ACC112 (cell line): ENCODE results near the gene NAA10.

Source experiments
- H2AFZ ChIP-seq: fragments of 200-600 bp; sonication (generic); one replicate; pipeline ENCODE4 v1.6.0; 2017; ENCODE audit warnings: antibody characterized with exemption, low read length; ENCODE audit not compliant: unreplicated experiment
- H3K27ac ChIP-seq: fragments of 200-600 bp; sonication (generic); 2 replicates; pipeline ENCODE4 v1.5.1; 2014; ENCODE audit warnings: low read depth, mild to moderate bottlenecking, antibody characterized with exemption, low read length, moderate library complexity
- H3K27me3 ChIP-seq: fragments of 200-600 bp; sonication (generic); 2 replicates; pipeline ENCODE4 v1.6.1; 2014; ENCODE audit warnings: mild to moderate bottlenecking, antibody characterized with exemption, low read length, moderate library complexity, mixed read lengths; ENCODE audit not compliant: insufficient read depth
- H3K36me3 ChIP-seq: fragments of 200-600 bp; sonication (generic); 2 replicates; pipeline ENCODE4 v1.6.1; 2016; ENCODE audit warnings: mild to moderate bottlenecking, antibody characterized with exemption, low read length, moderate library complexity, mixed read lengths; ENCODE audit not compliant: insufficient read depth
- H3K4me1 ChIP-seq: fragments of 200-600 bp; sonication (generic); one replicate; pipeline ENCODE4 v1.6.1; 2016; ENCODE audit warnings: low read length, mixed read lengths; ENCODE audit not compliant: insufficient read depth, unreplicated experiment, control insufficient read depth
- H3K4me3 ChIP-seq: fragments of 200-600 bp; sonication (generic); 2 replicates; pipeline ENCODE4 v1.5.1; 2014; ENCODE audit warnings: mild to moderate bottlenecking, low read depth, low read length
- H3K79me2 ChIP-seq: fragments of 200-600 bp; sonication (generic); one replicate; pipeline ENCODE4 v1.6.0; 2016; ENCODE audit warnings: low read length; ENCODE audit not compliant: control insufficient read depth, unreplicated experiment, insufficient read depth

Gene NAA10

GRCh38 chrX:153888344-153888743 lies 46.5 kb downstream of the NAA10 start:
- Histone ChIP-seq H3K36me3 (no peaks in the 10 kb centered on the region), H2AFZ (no peak overlapping the region), H3K27ac (no peak overlapping the region), H3K27me3 (peaks cover 37% of the 10 kb centered on the region; the same call in 1 of the 2 replicates), H3K4me1 (no peaks in the 10 kb centered on the region), H3K79me2 (no peaks in the 10 kb centered on the region), H3K4me3 (no peak overlapping the region)

GRCh38 chrX:153887385-153887784 lies 47.5 kb downstream of the NAA10 start:
- Histone ChIP-seq H3K27ac (no peak overlapping the region), H3K36me3 (no peaks in the 10 kb centered on the region), H3K79me2 (no peaks in the 10 kb centered on the region), H3K27me3 (peaks cover 37% of the 10 kb centered on the region; the same call in 1 of the 2 replicates), H2AFZ (no peak overlapping the region), H3K4me1 (peaks cover under 1% of the 10 kb centered on the region), H3K4me3 (no peak overlapping the region)

DNA sequence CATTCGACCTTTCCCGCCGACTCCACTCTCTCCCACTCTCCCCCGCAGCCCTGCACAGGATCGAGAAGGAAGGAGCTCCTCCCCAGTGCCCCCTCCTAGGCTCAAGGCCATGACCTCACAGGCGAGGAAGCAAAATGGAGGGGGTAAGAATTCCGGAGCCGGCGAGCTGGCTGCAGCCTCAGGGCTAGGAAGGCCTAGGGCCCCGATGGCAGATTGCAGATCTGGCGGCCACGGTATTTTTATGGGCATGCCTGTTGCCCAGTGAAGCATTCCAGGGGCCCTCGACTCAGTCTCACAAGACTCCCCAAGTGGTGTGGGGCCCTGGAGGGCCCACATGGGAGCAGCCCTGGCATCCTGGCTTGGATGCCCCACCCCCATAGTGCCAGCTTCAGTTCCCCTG lies 47.9 kb downstream of the NAA10 start:
- H3K27ac ChIP-seq = no peak overlapping the region
- H3K36me3 ChIP-seq = no peaks in the 10 kb centered on the region
- H3K79me2 ChIP-seq = no peaks in the 10 kb centered on the region
- no peak overlapping the region for H3K4me3 ChIP-seq
- H3K27me3 ChIP-seq = peaks cover 37% of the 10 kb centered on the region; the same call in 1 of the 2 replicates
- H2AFZ ChIP-seq = no peak overlapping the region
- H3K4me1 ChIP-seq = peaks cover 3% of the 10 kb centered on the region

GRCh38 chrX:153885968-153886903 lies 48.6 kb downstream of the NAA10 start, which contains the start of gene L1CAM:
TSS of gene L1CAM (minus strand) at chrX:153886173. CDS start at chrX:153875836, 10,337 bp downstream.
- 0 out of 2 replicates have a peak within 1 kb of the TSS, but pooled peaks have one; percentile 33 for H3K4me3 ChIP-seq
- no peak within 1 kb of the TSS for H2AFZ ChIP-seq

GRCh38 chrX:153885208-153885787 lies 49.5 kb downstream of the NAA10 start:
- H3K27ac ChIP-seq = no peak overlapping the region
- no peaks in the 10 kb centered on the region for H3K36me3 ChIP-seq
- H3K79me2 ChIP-seq = no peaks in the 10 kb centered on the region
- H3K4me3 ChIP-seq = 0 out of 2 replicates have a peak overlapping the region, but pooled peaks have one; percentile 33
- H2AFZ ChIP-seq = no peak overlapping the region
- peaks cover 32% of the 10 kb centered on the region; the same call in 1 of the 2 replicates for H3K27me3 ChIP-seq
- H3K4me1 ChIP-seq = peaks cover 9% of the 10 kb centered on the region

More at GRCh38 chrX:153885968-153886903, 48.6 kb downstream of the NAA10 start, which contains the start of gene L1CAM:
- peaks cover 37% of the 10 kb centered on the region; the same call in 1 of the 2 replicates for H3K27me3 ChIP-seq
- H3K79me2 ChIP-seq = no peaks in the 10 kb centered on the region
- H3K36me3 ChIP-seq = no peaks in the 10 kb centered on the region
- H3K27ac ChIP-seq = no peak within 1 kb of the TSS
- H3K4me1 ChIP-seq = peaks cover 7% of the 10 kb centered on the region

DNA sequence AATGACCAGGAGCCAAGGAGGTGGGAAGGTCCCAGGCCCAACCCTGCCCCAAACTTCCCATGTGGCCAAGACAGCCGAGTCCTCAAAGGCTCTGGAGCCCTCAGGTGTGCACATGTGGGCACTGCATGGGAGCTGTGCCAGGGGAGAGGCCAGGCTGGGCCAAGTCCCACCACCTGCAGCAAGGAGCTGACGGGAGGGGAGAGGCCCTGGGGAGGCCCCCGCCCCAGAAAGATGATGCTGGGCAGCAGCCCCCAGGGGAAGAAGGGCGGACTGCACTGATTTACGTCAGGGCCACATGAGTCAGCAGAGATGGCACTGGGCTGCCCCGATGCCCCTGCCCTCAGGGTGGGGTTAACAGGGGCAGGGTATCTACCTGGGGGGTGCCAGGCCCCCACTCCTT lies 50.2 kb downstream of the NAA10 start:
- Histone ChIP-seq H3K79me2 (no peaks in the 10 kb centered on the region), H3K4me3 (no peak overlapping the region), H2AFZ (no peak overlapping the region), H3K27ac (no peak overlapping the region), H3K27me3 (peaks cover 30% of the 10 kb centered on the region; the same call in 1 of the 2 replicates), H3K36me3 (no peaks in the 10 kb centered on the region), H3K4me1 (peaks cover 12% of the 10 kb centered on the region)

DNA sequence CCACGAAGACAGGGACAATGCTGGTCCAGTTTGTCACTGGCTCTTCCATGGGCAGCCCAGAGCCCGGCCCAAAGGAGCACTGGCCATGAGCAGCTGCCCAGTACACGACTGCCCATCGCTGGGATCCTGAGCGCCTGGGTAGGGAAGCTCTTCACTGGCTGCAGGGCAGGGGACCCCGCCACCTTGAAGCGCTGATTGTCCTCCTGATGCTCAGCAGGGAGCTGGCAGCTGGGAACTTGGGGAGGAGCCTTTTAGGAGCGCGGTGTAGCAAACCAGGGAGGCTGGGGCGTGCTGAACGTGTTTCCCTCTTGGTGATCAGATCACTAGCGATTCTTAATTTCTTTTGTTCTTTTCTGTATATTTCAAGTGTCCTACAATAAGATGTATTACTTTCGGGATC lies 50.7 kb downstream of the NAA10 start:
- H3K36me3 ChIP-seq = no peaks in the 10 kb centered on the region
- H3K79me2 ChIP-seq = no peaks in the 10 kb centered on the region
- peaks cover 30% of the 10 kb centered on the region; the same call in 1 of the 2 replicates for H3K27me3 ChIP-seq
- H3K27ac ChIP-seq = no peak overlapping the region
- H3K4me1 ChIP-seq = peaks cover 12% of the 10 kb centered on the region
- no peak overlapping the region for H2AFZ ChIP-seq
- H3K4me3 ChIP-seq = no peak overlapping the region

- Histone ChIP-seq H3K4me3 (no peak overlapping the region), H2AFZ (no peak overlapping the region), H3K79me2 (no peaks in the 10 kb centered on the region), H3K4me1 (peaks cover 12% of the 10 kb centered on the region), H3K36me3 (no peaks in the 10 kb centered on the region), H3K27me3 (peaks cover 31% of the 10 kb centered on the region; the same call in 1 of the 2 replicates), H3K27ac (no peak overlapping the region)
Measured at GRCh38 chrX:153883163-153883843, 51.5 kb downstream of the NAA10 start.

DNA sequence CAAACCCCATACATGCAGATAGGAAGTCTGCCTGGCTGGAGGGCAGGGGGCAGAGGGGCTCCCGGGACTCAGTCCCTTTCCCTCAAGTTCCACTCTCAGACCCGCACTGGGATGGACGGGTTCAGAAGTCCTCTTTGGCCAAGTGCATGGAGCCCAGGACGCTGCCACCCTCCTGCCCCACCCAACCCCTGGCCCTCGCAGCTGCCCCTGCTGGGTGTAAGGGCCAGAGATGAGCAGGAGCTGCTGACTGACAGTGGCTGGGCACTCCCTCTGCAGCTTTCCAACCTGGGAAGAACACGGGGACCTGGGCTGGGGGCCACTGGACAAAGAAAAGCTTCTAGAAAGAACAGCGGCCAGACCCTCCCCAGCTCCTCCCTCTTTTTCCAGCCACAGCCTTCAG lies 52.3 kb downstream of the NAA10 start:
- Histone ChIP-seq H3K36me3 (no peaks in the 10 kb centered on the region), H3K27me3 (peaks cover 34% of the 10 kb centered on the region; the same call in 1 of the 2 replicates), H3K27ac (no peak overlapping the region), H3K4me3 (no peak overlapping the region), H2AFZ (no peak overlapping the region), H3K79me2 (no peaks in the 10 kb centered on the region), H3K4me1 (peaks cover 12% of the 10 kb centered on the region)

DNA sequence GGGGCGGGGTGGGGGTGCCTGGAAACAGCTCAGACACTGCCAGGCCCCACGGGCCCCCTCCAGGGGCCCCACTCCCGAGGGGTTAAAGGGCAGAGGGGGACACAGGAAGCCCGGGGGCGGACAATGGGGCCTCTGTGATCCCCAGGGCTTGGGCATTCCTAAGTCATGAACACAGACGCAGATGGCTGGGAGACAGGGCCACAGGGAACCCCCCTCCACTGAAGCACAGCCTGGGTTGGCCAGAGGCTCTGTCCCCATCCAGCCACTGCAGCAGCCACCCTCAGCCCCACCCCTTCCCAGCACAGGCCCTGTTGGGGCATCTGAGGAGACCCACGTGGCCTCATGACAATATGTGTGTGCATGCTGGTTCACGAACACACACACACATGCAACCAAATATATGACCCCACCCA lies 52.7 kb downstream of the NAA10 start:
- Histone ChIP-seq H3K79me2 (no peaks in the 10 kb centered on the region), H2AFZ (no peak overlapping the region), H3K4me3 (no peak overlapping the region), H3K4me1 (peaks cover 12% of the 10 kb centered on the region), H3K27ac (no peak overlapping the region), H3K36me3 (no peaks in the 10 kb centered on the region), H3K27me3 (peaks cover 30% of the 10 kb centered on the region; the same call in 1 of the 2 replicates)
